NCI-H345 treated with DMSO at 0.1 percent for 48 hours (cell line): ENCODE measurements around the gene NOD1.
A peak's percentile ranks its signal among the peaks of the same experiment; 100 is the strongest.

ENCODE experiments used
- DNase-seq: peaks from one replicate; lab custom pipeline; 2025; ENCODE audit not compliant: unreplicated experiment; lab: John Stamatoyannopoulos, UW

NOD1 gene

DNA sequence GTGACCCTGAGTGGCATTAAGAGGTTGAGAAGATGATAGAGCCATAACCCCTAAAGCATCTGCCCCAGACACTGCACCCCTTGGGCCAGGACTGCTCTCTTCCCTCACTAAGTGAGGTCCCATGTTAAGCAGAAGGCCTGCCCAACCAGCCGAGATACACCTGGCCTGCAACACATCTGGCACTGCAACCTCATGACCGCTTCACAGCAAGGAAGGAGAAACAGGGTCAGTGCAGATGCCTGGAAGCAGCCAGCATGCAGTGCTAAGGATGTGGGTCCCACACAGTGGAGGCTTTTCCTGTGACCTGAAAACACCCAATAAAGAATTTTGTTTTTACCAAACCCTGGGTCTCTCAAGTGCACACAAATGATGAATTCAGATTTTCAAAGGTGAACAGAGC lies 7.4 kb downstream of the NOD1 start:
- DNase-seq, result no peak

DNA sequence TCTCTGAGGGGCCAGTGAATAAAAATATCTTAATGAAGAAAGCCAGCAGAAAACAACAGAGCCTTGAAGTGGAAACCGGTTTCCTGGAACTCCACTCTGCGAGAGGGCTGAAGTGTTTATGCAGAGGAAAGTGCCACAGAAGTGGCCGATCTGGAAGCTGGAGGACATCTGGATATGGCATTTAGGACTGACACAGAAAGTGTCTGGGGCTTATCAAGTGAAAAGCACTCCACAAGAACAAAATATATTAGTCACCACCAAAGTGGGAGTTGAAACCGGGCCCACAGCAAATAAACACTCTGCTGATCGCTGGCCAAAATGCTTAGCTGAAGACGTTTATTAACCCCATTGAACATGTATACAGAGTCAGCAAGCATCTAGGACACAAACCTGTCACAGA lies 7.8 kb downstream of the NOD1 start:
- DNase-seq, result peak; percentile 32

DNA sequence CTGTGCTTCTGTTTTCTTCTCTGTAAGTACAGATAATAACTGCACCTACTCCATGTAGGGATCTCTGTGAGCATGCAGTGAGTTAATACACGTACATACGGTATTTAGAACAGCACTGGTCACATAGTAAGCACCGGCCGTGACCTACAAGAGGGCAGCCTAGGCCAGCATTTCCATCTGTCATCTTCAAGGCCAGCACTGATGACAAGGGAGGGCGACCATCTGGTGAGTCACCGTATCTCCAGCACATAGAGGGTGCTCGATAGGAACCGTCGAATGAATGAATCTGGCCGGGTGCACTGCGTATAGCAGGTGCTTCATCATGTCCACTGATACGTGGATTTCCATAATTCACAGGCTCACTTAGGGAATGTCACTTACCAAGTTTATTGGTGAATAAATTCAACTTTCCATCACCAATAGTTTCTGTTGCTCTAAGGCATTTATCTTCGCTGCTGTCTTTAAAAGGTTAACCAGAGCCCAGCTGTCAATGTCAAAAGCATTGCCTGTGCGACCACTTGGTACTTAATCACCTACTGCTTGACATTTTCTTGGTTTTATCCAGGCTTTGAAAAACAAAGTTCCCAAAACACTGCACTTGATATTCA lies 8.3 kb downstream of the NOD1 start:
- no peak for DNase-seq

DNA sequence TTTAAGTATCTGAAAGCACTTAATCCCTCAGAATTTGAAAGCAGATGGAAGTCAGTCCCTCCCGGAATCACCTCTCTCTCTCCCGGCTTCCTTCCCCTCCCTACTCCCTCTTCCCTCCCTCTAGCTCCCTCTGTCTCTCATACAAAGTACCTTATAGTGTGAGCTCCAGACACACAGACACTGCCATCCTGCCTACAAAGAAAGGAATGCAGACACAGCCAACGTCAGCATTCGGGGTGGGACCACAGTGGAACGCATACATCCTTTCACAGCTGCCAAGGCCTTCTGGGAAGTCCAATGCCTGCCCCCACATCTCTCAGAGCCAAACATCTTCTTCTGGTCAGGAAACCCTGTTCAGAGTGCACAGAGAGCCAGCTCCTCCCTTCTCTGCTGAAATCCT lies 9.3 kb downstream of the NOD1 start:
- DNase-seq, result no peak

DNA sequence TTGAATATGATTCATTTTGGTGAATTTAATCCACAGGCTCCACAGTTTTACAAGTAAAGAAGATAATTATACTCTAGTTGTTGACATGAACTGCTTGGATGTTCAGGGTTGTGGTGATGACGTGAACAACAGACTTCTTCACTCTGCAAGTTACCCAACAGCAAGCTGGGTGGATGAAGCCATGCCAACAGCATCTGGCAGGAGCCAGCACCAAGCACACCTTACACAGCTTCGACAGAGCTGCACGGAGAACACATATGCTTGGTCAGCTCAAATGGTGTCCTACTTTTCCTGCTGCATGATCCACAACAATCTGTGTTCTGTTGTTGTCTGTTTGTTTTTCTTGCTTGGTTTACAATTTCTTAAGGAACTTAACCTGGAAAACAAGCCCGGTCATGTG lies 9.8 kb downstream of the NOD1 start:
- no peak for DNase-seq

DNA sequence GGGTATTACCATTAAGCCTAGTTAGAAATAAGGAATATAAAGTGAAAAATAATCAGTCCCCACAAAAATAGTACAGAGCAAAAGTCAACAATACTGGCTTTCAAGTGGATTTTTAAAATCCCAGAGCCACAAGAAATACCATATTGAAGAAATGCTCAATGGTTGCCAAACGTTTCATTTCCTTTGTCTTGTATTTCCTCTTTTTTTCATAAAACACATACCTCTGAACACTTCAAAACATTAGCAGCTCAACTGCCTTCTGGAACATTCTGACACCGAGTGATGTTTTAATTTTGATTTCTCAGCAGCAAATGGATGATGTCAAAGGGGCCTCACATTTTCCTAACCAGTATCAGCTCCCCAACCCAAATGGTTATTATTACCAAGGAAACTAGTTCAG lies 10.5 kb downstream of the NOD1 start:
- DNase-seq, result no peak

DNA sequence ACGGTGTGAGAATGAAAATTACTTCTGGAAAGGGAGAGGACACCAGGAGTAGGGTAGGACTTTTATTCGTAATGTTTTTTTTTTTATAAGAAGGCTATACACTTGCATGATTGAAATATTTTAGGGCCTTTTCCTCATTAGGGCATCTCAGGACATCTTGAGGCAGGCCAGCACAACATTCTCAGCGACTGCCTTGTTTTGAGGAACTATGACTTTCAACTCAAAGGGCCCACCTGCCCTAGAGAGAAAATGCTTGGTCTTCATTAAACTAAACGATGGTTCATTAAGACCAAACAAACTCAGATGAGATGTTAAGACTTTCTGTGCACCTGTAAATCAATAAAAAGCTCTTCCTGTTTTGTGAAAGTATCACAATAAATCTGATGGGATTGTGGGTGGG lies 11.3 kb downstream of the NOD1 start:
- no peak for DNase-seq

DNA sequence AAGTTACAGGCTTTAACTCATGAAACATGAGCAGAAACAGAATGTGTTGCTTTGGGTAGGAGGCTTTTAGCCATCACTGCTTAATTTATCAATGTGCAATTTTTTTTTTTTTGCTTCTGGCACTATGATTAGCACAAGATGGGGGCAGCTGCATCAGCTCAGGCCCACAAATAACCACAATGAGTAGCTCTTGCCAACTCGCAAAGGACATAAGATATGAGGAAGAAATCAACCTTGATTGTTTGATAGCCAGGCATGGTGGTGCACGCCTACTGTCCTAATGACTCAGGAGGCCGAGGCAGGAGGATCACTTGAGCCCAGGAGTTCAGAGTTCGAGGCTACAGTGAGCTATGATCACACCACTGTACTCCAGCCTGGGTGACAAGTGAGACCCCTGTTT lies 12.3 kb downstream of the NOD1 start:
- no peak for DNase-seq

DNA sequence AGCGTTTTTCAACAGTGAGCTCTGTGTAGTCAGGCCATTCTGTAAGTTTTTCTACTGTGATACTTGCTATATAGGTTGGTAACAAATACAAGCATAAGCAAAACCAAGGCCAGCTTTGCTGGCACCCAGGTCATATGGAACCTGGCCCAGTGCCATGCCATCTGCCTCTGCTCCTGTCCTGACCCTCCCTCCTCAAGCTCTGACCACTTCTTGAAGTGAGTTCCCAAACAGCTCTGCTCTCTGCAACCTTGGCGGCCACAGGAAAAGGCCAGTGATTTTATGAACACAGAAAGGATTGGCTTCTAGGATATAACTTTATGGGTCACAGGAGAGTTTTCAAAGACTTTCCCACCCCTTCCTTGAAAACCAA lies 12.8 kb downstream of the NOD1 start:
- DNase-seq, result no peak

DNA sequence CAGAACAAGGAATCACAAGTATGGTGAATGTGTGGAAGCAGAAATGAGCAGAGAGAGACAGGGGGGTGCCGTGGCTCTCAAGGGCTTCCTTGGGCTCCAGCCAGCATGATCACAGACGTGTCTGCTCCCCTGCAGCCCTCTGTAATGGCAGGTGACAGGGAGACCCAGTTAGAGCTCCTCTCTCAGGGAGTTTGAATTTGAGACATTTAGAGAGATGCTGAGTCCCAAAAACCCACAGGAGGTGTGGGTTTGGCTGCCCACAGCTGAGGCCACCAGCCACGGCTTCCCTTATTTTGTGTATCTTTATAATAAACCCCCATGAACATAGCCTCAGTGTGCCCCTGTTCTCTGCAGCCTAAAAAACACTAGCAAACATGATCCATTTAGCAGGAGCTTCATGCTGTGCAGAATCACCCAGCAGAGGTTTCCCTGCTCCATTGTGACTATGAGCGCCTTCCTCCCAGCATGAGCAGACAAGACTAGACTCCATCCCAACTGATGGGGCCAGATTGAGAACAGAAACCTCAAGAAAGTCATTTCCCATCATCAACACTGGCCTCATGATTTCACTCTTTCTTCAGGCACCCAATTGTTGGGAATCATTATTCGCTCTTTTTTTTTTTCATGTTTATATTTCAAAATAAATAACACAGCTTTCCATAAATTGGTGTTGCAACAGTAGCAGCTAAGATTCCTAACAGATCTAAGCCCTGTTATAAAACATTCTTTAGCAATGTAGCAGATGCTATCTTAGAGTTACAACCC lies 13.4 kb downstream of the NOD1 start:
- no peak for DNase-seq

DNA sequence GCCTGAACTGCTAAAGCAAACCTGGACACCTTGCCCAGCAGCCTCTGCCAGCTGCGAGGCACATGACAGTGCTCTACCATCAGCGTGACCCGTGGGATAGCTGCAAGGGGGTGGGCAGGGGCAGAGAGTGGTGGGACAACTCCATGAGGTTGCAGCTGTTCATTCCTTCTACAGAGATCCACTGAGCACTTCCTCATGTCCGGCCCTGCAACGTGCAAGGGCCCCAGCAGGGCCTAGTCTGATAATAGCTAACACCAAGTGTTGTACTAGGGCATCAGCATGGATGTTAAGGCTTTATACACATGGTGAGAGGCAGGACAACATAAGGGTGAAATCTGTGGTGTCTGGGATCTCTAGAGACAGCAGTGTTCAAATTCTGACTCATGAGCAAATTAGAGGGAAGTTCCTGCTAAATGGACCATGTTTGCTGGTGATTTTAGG lies 14.3 kb downstream of the NOD1 start:
- DNase-seq, result no peak

DNA sequence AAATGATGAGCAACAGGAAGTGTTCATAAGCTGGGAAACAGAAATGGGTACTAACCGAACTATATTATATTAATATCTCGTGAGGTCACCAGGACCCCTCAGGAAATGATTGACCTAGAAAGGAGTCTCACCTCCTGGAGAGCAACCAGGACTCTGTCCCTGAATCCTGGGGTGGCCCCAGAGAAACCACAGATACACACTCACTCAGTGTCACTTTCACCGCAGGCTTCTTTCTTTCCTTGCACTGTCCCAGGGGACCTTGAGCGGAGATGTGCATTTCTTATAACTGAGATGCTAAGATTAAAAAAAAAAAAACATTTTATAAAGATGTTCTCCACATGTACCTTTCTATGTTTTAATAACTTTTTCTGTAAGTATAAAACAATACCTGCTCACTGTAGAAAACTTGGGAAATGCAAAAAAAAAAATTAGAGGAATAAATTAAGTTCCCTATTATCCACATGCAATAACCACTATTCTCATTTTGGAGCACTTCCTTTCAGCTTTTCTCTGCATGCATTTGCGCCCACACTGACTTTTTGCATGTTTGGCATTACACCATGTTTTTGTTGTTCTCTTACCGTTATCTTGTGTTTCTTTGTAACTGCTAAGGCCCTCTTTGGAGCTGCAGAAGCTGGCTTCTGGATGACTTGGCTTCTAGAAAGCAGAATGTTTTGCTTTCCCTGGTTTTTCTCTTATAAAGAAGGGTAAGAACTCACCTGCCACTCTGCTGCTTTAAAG lies 15.0 kb downstream of the NOD1 start:
- DNase-seq, result no peak

DNA sequence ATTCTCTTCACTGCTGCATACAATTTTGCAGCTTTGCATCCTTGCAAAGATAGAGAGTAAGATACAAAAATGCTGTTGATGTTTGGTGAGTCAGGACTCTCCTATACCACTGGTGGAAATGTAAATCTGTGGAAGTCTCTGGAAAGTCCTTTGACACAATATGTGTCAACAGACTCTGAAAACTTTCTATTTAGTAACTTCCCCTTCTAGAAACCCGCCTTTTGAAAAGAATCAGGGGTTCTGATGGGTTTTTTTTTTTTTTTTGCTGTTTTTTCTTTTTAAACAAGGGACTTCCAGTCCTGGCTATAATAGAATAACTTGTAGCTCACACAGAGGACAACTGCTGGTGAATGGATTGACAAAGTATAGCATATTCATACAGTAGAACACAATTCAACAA lies 16.4 kb downstream of the NOD1 start:
- DNase-seq, result no peak

DNA sequence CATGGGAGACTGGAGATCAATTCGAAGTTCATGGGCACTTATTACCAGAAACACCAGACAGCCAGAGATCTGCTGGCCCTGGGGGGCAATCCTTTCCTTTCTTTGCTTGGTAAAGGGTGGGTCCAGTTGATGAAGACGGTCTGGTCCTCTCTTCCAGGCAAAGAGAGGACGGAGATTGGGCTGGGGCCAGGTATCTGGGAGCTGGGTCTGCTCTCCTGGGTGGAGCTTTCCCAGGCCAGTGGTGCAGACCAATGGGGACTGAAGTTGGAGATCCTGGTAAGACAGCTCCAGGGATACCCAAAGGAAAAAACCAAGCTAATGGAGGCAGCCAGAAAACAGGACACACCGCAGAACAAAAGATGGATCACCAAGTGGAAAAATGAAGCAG lies 18.3 kb downstream of the NOD1 start:
- DNase-seq, result no peak

DNA sequence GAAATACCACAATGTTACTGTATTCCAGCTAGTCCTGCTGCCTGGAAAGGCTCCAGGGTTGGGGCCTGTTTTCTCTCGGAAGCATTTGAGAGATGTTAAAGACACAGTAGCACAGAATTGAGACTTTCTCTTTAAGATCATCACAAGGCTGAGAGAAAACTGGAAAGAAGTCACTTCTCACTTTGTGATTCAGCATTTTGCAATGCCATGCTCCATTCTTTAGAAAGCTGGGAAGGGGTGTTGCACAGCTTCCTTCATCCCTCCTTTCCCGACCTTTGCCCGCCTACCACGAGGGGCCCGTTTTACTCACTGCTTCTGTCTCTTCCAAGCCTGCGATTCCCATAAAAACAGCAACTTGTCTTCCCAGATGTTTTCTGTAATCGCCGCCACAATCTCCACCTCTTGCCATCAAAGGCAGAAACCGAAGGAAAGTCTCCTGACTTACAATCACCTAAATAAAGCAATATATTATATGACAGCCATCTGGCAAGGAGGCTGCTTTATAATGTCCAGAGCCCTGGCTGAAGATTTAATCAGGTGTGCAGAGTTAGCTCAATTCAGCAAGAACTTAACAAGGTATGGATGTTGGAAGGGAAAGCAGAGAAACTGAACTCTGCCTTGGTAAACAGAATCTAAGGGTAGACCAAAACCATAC lies 18.9 kb downstream of the NOD1 start:
- no peak for DNase-seq

DNA sequence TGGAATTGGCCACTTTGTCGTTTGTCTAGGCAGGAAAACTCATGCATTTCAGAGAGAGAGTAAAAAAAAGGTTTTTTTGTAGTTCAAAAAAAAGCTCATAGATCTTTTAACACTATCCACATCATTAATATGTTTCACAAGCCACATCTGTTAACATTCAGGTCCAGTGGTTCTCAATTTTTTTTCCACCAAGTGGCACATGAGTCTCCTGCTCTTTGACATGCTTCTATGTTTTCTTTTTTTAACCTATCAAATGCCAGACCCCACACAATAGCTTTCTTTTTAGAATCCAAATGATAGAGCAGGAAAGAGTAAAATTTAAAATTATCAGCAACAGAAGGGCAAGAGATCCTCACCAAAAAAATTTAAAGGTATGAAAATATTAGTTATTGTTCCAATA lies 20.3 kb downstream of the NOD1 start:
- DNase-seq, result no peak

DNA sequence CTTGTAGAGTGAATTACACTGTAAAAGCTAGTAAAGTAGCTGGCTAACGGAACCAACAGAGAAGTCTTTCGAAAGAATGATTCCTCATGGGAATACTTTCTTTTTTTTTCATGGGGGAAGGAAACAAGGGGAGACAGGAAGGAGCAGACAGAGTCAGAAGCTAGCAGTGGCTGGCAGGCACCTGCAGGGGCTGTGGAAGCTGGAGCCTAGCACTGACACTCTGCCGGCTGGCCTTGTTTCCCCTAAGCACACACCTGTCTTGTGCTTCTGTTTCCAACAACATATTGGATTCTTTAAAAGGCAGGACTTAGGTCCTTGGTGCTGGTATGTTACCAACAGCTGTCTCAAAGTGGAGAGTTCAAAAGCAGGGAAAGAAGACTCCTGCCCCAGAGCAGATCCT lies 24.7 kb downstream of the NOD1 start:
- DNase-seq, result no peak

DNA sequence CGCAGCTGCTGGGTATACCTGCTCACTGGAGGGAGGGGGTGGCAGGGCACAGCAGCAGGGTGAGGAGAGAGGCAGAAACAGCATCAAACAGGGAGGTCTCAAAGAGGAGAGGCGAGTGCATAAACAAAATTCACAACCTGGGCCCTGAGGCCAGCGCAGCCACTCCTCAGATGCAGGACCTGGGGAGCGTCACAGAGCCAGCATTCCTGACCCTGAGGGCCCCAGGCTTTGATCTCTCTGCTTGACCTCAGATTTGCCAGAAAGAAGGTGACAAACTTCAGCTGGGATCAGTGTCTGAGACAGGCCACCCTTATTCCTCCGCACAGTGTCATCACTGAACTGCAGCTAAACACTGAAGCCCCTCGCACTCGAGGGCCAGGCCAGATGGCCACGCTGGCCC lies 25.6 kb downstream of the NOD1 start:
- DNase-seq, result no peak

DNA sequence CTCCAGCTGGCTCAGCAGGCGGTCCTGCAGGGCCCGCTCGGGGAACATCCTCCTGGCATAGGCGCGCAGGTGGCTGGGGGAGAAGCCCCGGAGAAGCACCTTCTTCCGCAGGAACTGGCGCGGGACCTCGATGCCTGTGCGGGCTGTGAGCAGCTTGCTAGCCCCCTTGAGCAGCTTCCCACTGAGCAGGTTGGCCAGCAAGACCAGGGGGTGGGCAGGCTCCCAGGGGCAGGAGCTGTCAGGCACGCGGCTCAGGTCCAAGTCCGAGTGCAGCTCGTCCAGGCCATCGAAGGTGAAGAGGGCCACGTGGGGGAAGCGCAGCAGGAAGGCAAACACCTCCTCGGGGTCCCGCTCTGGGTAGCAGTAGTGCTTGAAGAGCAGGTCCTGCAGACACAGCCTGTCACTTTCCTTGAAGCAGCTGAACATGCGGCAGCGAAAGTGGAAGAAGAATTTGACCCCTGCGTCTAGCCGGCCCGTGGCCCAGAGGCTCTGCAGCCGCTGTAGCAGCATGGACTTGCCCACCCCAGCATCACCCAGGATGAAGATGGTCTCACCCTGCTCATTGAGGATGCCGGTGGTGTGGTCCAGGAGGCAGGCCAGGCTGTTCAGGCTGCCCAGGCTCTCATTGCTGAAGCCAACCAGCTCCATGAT lies 26.2 kb downstream of the NOD1 start:
- DNase-seq, result no peak

DNA sequence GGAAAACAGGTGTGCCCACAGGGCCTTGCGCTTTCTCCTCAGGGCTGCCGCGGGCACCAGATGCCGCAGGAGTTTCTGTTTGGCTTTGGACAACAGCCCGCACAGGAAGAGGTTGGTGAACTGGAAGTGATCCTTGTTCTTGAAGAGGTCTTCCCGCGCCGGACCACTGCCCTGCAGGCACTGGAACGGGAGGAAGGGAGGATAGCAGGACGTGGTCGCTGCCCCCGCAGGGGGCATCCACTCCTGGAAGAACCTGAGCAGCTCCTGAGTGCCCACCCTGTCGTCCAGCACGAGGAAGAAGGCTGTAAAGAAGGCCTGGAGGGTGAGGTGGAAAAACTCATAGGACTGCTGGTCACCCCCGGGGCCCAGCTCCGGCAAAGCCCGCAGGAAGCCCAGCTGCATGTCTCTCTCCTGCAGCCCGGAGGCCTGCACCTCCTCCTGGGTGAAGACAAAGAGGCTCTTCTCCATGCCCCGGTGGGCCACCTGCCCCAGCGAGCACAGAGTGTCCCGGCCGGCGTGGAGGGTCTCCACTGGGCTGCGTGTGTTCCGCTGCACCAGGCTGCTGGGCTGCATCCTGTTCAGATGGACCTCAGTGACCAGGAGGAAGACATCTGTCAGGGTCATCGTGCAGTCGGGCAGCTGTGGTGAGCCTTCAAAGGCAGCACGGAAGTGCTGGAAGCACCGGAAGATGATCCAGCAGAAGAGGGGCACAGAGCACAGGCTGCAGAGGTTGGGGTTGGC lies 26.9 kb downstream of the NOD1 start:
- no peak for DNase-seq
